GDM1 (cell line): ENCODE data around the gene FBXW4.

Experiments
- DNase-seq: peaks from one replicate; lab custom pipeline; 2025; lab: John Stamatoyannopoulos, UW

Gene FBXW4

DNA sequence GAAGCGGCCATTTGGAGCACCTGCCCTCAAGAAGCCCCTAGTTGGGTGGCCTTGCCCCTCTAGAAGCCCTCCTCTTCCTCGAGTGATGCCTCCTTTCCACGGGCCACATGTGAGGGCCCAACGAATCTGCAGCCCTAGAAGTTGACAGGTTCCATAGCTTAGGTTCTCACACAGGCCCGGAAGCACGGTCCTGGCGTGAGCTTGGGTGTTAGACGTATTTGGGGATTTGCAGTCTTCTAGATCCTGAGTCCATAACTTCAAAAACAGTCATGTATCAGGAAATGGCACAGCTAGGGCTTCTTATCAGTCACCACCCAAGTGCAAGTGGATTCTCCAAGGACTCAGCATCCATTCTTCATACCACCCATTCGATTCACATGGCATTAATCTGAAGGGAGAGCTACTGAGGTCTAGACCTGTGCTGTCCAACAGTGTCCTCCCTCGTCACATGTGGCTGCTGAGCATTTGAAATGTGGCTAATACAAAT lies 477 bp upstream of the FBXW4 start:
- no peak for DNase-seq

DNA sequence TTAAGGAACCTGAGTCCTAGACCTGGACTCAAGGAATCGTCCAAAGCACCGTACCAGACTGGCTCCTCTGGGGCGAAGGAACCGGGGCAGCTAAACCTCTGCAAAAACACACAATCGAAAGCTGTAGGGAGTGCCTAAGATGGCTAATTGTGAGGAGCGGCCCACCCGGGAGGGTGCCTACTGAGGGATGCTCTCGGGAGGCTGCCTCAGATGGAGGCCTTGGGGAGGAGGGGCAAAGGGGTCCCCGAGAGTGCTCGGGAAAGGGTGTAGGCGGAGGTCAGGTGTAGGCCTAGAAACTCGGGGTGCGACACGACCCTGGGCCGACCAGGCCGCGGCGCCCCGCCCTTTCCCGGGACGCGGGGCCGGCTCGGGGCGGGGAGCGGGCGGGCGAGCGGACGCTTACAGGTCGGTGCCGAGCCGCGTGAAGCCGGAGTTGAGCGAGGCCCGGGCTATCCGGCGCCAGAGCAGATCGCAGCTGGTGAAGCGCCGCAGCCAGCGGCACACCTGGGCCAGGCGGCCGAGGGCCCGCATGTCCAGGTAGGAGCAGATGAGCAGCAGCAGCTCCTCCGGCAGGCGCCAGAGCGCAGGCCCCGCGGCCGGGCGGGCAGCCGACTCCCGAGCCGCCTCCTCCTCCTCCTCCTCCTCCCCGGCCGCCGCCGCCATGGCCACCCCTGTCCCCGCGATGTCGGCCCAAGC lies 844 bp downstream of the FBXW4 start:
- peak; percentile 51 for DNase-seq

DNA sequence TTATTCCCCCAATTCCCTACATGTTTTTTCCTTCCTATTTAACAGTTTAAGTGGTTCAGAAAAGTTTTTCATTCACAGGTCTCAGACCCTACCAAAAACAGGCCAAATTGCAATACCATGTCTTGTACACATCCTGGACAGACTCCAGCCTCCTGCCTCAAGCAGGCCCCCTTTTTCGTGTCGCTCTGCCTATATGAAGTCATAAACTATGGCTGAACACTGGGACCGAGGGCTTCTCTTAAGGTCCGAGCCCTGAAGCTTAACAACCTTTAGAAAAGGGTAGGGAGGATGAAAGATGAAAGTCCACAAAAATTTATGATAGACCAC lies 1.4 kb downstream of the FBXW4 start:
- no peak for DNase-seq

DNA sequence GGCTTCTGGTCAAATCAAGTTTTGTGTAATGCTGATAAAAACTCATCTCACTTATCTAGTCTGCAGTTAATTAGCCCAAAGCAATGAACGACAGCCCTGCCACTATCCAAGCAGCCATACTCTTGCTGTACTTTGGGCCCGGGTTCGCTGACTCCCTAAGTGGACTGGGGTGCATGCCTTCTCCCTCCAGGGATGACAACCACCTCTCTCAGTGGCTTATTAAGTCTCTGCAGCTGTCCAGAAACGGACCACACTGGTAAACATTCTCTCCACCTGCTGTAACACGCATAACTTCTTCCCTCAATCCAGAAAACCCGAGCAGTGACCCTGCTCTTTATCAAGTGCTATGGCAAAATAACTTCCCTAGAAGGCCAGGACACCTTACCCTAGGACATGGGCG lies 3.9 kb downstream of the FBXW4 start:
- DNase-seq = no peak

DNA sequence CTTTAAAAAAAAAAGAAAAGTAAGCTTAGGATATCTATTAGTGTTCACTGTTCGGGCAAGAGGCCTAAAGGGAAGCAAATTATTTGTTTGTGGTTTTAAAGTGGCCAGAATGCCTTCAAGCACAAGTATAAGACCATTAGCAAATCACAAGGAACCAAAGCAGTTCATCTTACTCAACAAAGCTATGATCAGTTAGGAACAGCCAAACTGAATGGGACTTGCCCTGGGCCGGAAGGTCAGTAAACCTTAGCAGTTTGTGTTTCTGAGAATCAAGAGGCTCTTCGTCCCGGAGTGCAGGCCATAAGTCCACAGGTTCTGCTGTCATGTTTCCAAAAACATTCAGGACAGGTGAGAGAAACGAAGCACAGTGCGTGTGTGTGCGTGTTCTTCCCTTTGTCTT lies 4.5 kb downstream of the FBXW4 start:
- no peak for DNase-seq

DNA sequence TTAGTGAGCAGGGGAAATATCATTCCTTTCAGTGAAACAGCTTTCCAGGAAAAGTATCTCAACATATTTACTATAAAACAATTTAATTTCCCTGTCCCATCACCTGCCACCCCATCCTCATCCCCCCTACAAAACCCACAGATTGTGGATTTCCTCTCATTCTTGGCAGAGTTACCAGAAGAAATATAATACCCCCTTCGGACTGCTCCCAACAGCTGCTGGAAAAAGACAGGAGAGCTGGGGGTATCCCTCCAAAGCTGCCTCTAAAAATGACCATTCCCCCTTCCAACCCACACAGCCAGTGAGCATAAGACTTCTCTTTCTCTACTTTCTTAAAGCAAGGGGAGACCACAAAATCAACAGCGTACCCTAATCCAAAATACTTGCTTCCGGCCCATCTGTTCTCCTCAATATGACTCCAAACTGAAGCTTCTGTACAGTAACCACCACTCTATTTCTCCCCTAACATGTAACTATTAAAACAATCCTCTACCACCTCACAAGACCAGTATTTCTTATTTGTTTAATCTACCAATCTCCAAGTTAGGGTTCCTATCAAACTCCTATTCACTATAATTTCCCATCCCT lies 7.8 kb downstream of the FBXW4 start:
- no peak for DNase-seq

DNA sequence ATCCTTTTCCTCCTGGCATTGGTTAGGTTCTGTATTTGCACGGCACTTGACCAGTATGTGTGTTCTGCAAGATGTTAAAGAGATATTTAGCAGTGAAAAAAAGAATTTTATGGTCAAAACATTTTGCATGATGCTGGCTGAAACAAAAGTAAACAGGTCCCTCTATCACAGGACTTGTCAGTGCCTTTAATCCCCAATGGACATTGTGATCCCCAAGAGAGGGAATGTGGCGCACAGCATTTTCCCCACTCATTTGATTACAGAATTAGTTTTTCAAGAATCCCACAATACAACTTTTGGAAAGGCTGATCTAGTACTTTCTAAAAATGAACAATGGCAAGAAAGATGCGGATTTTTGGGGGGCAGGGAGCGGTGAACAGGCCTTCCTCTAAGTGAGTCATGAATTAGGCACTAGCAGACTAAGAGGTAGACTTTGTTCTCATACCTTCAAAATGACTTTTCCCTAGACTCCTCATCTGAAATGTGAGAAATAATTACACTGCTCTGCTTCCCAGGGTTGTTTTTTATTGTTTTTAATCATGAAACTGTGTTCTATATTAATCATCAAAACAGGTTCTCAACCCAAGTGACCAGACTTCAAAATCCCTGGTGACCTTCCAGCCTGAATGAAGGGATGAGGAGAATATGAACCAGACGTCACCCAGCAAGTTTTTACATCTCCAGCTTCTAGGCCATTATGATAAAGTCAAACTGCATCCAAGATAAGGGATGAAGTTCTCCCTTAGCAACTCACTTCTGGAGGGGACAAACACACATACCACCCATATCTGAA lies 8.6 kb downstream of the FBXW4 start:
- no peak for DNase-seq

DNA sequence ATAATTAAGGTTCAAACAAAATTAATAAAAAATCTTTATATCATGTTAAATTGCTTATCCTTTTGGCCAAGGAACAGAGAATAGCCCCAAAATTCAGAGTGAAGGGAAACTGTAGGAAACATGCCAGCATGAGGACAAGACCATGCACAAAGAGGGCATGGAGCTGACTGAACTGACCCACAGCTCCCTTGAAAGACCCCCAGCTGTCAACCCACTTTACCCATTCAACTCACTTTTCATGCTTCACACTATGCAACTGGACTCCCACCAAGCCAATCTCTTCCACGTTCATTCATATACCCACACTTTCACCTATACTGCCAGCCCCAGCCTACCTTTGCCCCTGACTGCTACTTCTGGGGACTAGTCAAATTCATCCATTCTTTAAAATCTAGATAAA lies 10.2 kb downstream of the FBXW4 start:
- no peak for DNase-seq

DNA sequence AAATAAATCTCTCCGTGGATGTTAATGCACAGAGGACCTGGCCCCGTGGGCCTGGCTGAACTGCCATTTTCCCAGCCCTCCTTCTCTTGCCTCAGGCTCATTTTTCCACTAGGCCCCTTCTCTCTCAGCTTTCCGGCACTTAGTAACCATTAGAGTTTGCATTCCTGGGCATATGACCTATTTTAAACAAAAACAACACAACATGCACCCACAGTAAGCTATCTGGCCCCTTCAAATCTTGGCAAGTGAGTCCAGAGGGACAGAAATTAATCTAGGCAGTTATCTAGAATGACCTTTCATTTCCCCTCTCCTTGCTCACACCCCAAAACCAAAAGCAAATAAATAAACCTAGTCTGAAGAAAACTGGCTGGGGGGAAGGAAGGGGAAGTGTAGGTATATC lies 11.7 kb downstream of the FBXW4 start:
- no peak for DNase-seq

DNA sequence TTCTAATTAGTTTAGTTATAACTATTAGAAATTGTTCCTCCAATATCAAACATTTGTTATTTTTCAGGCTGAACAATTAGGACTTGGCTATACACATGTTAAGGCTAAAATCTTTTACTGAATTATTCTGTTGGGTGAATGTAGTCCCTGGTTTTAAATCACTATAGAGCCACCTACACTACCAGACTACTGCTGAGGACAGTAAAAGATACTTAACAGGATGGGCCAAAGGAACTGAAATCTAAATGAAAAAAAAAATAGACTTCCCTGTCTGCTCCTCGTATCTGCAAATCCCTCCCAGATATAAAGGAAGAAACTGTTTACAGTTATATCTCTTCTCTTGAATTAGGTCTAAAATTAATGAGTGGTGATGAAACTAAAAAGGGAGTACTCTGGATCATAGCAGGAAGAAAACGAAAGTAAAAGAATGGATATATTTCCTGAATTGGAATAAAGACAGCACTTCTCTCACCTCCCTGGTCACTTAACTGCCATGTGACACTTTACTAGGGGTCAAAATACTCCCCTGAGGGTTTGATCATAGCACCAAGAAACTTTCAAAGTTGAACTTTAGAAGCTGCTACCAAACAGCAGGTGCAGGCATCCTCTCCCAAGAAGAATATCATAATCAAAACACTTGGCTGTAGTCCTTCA lies 12.7 kb downstream of the FBXW4 start:
- DNase-seq = no peak

DNA sequence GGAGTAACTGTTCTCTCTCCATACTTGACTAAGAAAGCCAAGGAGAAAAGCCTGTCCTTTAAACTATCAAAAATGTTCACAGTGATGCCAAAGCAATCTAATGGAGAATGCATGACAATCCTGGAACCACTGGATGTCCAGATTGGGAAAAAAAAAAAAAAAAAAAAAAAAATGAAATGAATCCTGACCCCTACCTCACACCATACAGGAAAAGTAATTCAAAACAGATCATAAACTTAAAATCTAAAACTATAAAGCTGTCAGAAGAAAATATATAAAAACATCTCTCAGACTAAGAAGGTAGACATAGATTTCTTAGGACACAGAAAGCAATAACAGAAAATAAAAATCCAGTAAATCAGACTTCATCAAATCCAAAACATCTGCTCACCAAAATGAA lies 18.4 kb downstream of the FBXW4 start:
- DNase-seq = no peak

DNA sequence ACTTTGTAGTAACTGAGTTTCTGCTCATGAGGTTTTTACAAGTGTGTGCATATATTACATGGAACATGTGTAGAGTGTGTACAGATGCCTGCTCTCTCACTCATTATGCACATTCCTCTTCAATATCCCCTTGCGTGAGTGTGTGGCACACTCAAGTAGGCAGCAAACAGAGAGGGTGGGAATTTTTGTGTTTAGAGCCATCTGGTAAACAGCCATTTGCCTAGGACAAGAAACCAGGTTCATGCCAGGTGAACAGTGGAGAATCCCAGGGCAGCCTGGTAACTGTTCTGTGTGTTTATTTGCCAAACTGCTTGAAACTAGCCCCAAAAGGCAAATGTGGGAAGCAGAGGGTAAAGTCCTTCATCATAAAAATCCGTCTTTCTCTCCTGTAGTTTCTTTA lies 19.9 kb downstream of the FBXW4 start:
- no peak for DNase-seq

DNA sequence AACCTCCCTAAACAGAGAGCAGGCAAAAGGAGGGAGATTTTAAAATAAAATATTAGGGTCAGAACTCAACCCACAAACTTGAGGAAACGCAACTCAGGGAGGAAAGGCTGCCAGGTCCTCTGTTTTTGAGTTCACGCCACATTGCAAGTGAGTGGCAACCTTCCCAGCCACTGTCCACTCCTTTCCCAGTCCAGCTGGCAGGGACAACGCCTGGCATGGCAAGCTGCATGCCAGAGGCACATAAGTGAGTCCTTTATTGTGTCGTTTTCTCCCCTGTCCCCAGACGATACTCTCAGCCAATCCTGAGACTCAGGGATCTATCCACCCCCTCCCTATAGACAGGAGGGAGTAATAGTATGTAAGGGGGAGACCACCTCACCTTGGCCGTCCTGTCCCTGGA lies 22.4 kb downstream of the FBXW4 start:
- DNase-seq = no peak

DNA sequence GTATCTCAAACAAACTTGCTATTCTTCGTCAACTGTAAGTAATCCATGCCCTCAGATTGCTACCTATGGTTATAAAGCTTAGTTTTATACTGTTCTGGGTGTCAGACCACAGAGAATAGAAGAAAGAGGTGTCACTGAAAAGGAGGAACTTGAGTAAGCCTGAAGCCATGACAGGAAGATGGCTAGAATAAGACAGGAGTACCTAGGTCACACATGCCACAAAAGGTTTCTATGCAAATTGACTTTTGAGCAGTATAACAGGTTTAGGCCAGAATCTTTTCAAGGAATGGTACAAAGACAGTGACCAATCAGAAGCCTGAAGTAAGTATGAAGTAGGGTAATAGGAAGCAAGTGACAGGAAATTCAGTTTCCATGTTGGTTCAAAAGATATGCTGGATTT lies 23.5 kb downstream of the FBXW4 start:
- no peak for DNase-seq

DNA sequence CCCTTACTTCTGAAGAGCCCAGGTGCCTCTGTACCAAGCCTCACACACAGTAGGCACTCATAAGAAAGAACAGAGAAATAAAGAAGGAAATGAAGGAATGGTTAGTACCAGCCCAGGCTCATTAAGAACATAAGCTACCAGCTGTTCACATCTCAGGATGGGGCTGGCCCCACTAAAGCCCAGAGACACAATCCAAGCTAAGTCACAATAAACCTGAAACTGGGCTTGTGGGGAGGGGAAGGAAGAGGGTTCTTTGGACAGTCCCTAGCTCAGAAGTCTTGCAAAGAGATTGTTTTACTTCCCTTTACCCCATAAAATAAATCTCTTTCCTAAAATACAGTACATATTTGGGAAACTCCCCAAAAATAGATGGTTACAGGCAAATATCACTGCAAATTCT lies 24.3 kb downstream of the FBXW4 start:
- no peak for DNase-seq

DNA sequence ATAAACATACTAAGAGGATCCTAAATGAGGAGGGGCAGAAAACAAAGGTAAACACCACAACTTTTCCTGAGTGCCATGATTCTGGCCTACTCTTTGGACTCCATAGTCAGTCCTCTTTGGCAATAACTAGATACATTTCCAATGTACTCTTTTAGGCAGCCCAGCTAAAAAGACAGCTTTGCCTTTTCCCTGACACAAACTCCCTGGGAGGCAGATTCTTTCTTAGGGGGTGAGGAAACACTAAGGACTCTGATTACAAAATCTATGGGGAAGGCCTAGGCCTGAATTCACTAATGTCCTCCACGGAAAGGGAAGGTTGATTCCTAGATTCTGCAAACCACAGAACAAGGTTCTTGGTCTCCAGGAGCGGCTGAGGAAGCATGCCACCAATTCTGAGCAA lies 25.8 kb downstream of the FBXW4 start:
- DNase-seq = no peak

DNA sequence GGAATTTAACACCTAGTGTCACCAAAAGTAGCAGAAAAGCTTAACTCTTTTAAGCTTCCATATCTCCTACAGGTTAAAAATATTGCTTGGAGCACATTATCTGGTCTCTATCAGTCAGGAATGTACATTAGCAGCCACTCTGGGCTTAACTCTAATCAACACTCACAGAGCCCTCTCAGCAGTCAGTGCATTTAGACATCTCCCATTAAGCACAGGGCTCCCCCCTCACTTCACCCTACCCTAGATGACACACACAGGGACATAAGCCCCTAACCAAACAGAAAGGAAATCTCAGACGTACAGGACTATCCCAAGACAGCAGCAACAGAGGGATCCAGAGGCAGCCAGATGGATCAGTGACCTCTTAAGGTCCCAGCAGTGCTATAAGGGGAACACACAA lies 26.4 kb downstream of the FBXW4 start:
- DNase-seq = no peak

DNA sequence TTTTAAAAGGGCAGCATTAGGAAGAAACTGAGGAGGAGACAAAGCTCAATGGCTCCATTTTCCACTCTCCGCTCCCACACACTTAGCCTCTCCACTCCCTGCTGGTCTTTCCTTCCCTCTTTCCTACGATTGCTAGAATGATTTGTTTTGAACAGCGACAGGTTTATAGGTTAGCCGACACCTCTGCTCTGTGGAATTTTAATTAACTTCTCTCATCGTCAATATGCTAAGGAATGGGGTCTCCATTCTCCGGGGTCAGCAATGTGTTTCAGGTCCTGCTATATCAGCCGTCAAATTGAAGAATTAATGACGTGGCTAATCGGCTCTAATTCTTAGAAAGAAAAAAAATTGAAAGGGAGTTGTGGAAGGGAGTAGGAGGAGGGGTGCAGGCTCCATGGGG lies 28.9 kb downstream of the FBXW4 start:
- DNase-seq = no peak

DNA sequence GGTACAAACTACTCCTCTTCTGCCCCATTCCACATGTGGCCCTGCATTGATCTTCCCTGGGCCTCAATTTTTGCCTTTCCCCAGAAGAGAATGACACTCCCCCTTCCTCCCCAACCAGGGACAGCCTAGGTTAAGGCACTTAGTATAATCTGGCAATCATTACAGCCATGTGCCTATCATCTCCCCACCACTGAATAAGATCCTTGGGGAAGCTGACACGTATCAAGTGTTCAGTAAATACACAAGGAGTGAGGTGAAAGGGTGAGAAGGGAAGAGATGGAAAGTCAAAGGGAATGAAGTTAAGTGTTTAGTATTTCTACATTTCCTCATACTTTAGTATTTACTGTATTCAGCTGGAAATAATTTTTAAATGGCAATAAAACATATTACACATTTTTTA lies 31.9 kb downstream of the FBXW4 start:
- no peak for DNase-seq

DNA sequence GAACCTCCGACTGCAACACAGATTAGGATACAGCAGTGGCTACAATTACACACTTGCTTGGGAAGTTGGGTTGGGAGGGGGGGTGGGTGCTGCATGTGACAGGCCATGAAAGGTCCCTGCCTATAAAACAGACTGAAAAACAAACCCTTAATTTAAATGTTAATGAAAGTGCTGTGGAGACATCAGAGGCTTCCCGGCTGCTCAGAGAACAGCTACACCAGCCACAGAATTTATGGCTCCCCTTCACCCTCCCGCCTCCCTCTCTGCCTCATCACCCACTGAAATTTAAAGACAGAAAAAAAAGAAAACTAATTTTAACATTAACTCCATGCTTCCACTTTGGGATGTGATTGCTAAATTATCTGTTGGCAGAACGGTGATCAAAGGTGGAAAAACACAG lies 34.7 kb downstream of the FBXW4 start:
- DNase-seq = no peak

DNA sequence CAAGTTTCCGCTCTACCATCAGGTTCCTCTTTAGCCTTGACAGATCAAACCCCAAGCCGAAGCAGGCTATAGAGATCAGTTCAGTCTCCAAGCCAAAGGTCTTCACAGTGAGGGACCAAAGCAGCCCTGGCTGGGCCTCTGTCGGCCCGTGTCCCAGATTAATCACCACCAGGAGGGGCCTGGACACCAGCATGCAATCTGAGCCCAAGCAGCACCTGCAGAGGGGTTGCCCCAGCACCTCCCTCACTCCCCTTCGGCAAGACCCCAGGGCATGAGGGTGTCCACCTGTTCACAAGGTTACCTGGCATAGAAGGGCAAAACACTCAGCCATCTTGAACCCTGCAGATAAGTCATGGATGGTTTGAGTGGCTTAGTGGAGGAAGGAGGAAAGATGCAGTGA lies 36.0 kb downstream of the FBXW4 start:
- no peak for DNase-seq

DNA sequence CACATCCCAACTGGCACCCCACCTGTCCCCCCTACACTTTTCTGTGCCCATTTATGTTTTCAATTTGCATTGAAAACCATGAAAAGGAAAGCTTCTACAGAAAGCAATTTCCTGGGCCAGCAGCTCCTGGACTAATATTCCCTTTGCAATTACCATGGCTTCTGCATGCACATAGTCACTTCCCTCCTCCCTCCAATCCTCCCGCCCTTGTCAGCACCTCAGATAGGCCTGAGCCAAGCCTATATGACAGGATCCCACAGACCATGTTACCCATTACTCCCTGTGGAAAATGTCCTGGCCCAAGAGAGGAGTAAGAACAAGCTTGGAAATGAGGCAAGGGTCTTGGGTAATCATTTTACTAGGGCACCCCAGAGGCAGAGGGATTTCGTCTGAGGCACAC lies 38.1 kb downstream of the FBXW4 start:
- no peak for DNase-seq

DNA sequence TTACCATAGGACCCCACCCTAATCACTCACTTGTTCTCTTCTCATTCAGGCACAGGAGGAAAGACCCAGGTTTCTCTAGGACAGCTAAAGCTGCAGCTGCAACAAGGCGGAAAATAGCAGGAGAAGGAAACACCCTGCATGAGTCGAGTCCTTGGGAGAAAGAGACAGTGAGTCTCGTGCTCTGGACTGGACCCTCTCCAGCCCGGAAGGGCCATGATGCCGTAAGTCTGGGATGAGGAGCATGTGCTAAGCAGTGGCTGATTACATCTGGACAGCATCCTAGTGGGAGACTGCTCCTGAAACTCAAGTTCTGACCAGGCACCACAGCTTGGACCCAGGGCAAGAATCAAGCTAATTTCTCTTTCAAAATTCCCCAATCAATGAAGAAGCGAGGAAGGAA lies 39.4 kb downstream of the FBXW4 start:
- DNase-seq = no peak
